MCF 10A (cell line): Measurements from ENCODE around the gene RASGEF1C. TPM values are rescaled to one million over a fixed set of nuclear protein-coding genes. Genes with fewer than 3 reads are reported as not detected.

Source experiments
- BruUV-seq: library from RNA; stranded (reverse); fragments of 400-500 nt; replicated peaks from 2 replicates; lab custom pipeline; 2021; lab: Mats Ljungman, UMichigan
- CTCF ChIA-PET: fragments of 300-600 bp; sonication (Branson Sonifier 250); formaldehyde crosslinking; extraction: SDS; loops from one replicate; lab custom pipeline; 2021; ENCODE audit warnings: antibody characterized with exemption, inconsistent platforms; lab: Yijun Ruan, JAX
- POLR2A ChIA-PET: fragments of 300-600, 350-650 bp; sonication (Branson Sonifier 250); formaldehyde crosslinking; extraction: SDS; loops from one replicate; lab custom pipeline; 2020; ENCODE audit warnings: antibody characterized with exemption, inconsistent platforms; lab: Yijun Ruan, JAX
- DNase-seq: peaks from one replicate; pipeline ENCODE4 v3.0.0-alpha.2; 2018; ENCODE audit not compliant: unreplicated experiment
- H3K27ac Mint-ChIP-seq: one replicate; pipeline ENCODE4 v1.8.0; 2022; ENCODE audit warnings: mild to moderate bottlenecking, low read depth, mixed read lengths; ENCODE audit not compliant: unreplicated experiment
- H3K27me3 Mint-ChIP-seq: one replicate; pipeline ENCODE4 v1.8.0; 2022; ENCODE audit warnings: mixed read lengths; ENCODE audit not compliant: insufficient read depth, unreplicated experiment
- H3K36me3 Mint-ChIP-seq: one replicate; pipeline ENCODE4 v1.8.0; 2022; ENCODE audit warnings: mild to moderate bottlenecking, moderate library complexity, mixed read lengths; ENCODE audit not compliant: insufficient read depth, unreplicated experiment
- H3K4me1 Mint-ChIP-seq: one replicate; pipeline ENCODE4 v1.8.0; 2022; ENCODE audit warnings: mixed read lengths; ENCODE audit not compliant: insufficient read depth, unreplicated experiment
- H3K4me3 Mint-ChIP-seq: one replicate; pipeline ENCODE4 v1.8.0; 2022; ENCODE audit warnings: mild to moderate bottlenecking, moderate library complexity, mixed read lengths; ENCODE audit not compliant: unreplicated experiment
- H3K9me3 Mint-ChIP-seq: one replicate; pipeline ENCODE4 v1.8.0; 2022; ENCODE audit warnings: mixed read lengths; ENCODE audit not compliant: unreplicated experiment
- CTCF ChIP-seq: fragments of 200-600 bp; IDR thresholded peaks from one replicate; pipeline ENCODE4 v1.8.0; 2022; ENCODE audit warnings: antibody characterized with exemption, mild to moderate bottlenecking; ENCODE audit not compliant: unreplicated experiment
- intact Hi-C: fragments of 100-400 bp; cut with micrococcal nuclease; formaldehyde crosslinking; loops from 2 replicates; pipeline ENCODE4 v1.14.1; 2022
- total RNA-seq: library from RNA; stranded (reverse); gene quantifications from 2 replicates; pipeline ENCODE4 v1.2.3, GENCODE V29; 2022

RASGEF1C gene
- total RNA-seq, 1 experiment from 2014 or later: not detected

GRCh38 chr5:180116077-180116999 lies 92.7 kb downstream of the RASGEF1C start:
- no peak for TF ChIP-seq CTCF
- DNase-seq: no peak
- CTCF ChIA-PET: interaction anchor here (0.6 to 2.4 kb wide), 9 partner anchors 11 to 551 kb away, joined by 3 to 17 read pairs (median 4); partner anchors contain the start of gene RASGEF1C

GRCh38 chr5:180115326-180116076 lies 93.5 kb downstream of the RASGEF1C start:
- TF ChIP-seq CTCF: no peak
- H3K27ac Mint-ChIP-seq: no peak overlapping the region
- ChIA-PET CTCF (interaction anchor here (0.6 to 2.4 kb wide), 3 partner anchors 12 to 447 kb away, joined by 3 to 17 read pairs (median 3); no protein-coding TSS in a partner anchor), POLR2A (no interaction called here)
- H3K9me3 Mint-ChIP-seq: no peaks in the 10 kb centered on the region
- no peak for DNase-seq
- no peaks in the 10 kb centered on the region for H3K4me1 Mint-ChIP-seq
- H3K27me3 Mint-ChIP-seq: no peaks in the 10 kb centered on the region
- H3K4me3 Mint-ChIP-seq: no peak overlapping the region
- H3K36me3 Mint-ChIP-seq: no peaks in the 10 kb centered on the region
- intact Hi-C loops: loop anchor here (2.0 kb wide), 1 partner anchor 603 kb away; no protein-coding TSS in a partner anchor
- no TSS peak for BruUV-seq

More at GRCh38 chr5:180116077-180116999, 92.7 kb downstream of the RASGEF1C start:
- intact Hi-C loops: loop anchor here (2.0 kb wide), 1 partner anchor 602 kb away; no protein-coding TSS in a partner anchor
- POLR2A ChIA-PET: interaction anchor here (0.5 kb wide), 1 partner anchor 19 kb away, joined by 3 read pairs; no protein-coding TSS in a partner anchor
- H3K9me3 Mint-ChIP-seq: no peaks in the 10 kb centered on the region
- no peak overlapping the region for H3K27ac Mint-ChIP-seq
- no peaks in the 10 kb centered on the region for H3K27me3 Mint-ChIP-seq
- H3K4me1 Mint-ChIP-seq: no peaks in the 10 kb centered on the region
- no TSS peak for BruUV-seq
- H3K4me3 Mint-ChIP-seq: no peak overlapping the region
- no peaks in the 10 kb centered on the region for H3K36me3 Mint-ChIP-seq

GRCh38 chr5:180114304-180115003 lies 94.6 kb downstream of the RASGEF1C start:
- POLR2A ChIA-PET: interaction anchor here (0.9 kb wide), 1 partner anchor 33 kb away, joined by 3 read pairs; no protein-coding TSS in a partner anchor
- BruUV-seq: no TSS peak

More at GRCh38 chr5:180114304-180115003, 94.6 kb downstream of the RASGEF1C start:
- H3K9me3 Mint-ChIP-seq: peaks cover 3% of the 10 kb centered on the region
- H3K27ac Mint-ChIP-seq: no peak overlapping the region
- DNase-seq: no peak
- intact Hi-C loops: no loop called here
- H3K4me3 Mint-ChIP-seq: no peak overlapping the region
- no peaks in the 10 kb centered on the region for H3K4me1 Mint-ChIP-seq
- no peaks in the 10 kb centered on the region for H3K36me3 Mint-ChIP-seq
- H3K27me3 Mint-ChIP-seq: no peaks in the 10 kb centered on the region
- CTCF ChIA-PET: interaction anchor here (0.5 to 0.7 kb wide), 2 partner anchors 15 to 404 kb away, joined by 3 to 7 read pairs; no protein-coding TSS in a partner anchor
- TF ChIP-seq CTCF: no peak
